ENCODE results near the gene INTS1. TPM values are rescaled to one million over a fixed set of nuclear protein-coding genes. Genes with fewer than 3 reads are reported as not detected.

Gene INTS1
- total and polyA plus RNA-seq, 3 donors from 2014 or later = 142 to 185 (median 142) TPM

GRCh38 chr7:1468643-1469298 is 35.4 kb downstream of the INTS1 start:
- H3K9me3 ChIP-seq = no peaks in the 10 kb centered on the region
- no peak for TF ChIP-seq POLR2A (IDR thresholded peaks at IDR 0.05)
- TF ChIP-seq, protein P1, sequence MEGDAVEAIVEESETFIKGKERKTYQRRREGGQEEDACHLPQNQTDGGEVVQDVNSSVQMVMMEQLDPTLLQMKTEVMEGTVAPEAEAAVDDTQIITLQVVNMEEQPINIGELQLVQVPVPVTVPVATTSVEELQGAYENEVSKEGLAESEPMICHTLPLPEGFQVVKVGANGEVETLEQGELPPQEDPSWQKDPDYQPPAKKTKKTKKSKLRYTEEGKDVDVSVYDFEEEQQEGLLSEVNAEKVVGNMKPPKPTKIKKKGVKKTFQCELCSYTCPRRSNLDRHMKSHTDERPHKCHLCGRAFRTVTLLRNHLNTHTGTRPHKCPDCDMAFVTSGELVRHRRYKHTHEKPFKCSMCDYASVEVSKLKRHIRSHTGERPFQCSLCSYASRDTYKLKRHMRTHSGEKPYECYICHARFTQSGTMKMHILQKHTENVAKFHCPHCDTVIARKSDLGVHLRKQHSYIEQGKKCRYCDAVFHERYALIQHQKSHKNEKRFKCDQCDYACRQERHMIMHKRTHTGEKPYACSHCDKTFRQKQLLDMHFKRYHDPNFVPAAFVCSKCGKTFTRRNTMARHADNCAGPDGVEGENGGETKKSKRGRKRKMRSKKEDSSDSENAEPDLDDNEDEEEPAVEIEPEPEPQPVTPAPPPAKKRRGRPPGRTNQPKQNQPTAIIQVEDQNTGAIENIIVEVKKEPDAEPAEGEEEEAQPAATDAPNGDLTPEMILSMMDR (IDR thresholded peaks at IDR 0.05) = no peak
- H3K36me3 ChIP-seq (ENCODE audit: low read depth, missing control alignments) = no peaks in the 10 kb centered on the region
- H3K27me3 ChIP-seq = no peaks in the 10 kb centered on the region
- DNase-seq = no peak
- intact Hi-C loops (cut with DNase I; ENCODE audit: low total_unique reads) = no loop called here
- WGBS, 2 donors = 80 to 89% methylated on average over 10 to 24 of the region's 24 CpGs
- H3K27ac ChIP-seq = no peak overlapping the region
- H3K4me1 ChIP-seq = no peaks in the 10 kb centered on the region
- H3K4me3 ChIP-seq = no peak overlapping the region

DNA sequence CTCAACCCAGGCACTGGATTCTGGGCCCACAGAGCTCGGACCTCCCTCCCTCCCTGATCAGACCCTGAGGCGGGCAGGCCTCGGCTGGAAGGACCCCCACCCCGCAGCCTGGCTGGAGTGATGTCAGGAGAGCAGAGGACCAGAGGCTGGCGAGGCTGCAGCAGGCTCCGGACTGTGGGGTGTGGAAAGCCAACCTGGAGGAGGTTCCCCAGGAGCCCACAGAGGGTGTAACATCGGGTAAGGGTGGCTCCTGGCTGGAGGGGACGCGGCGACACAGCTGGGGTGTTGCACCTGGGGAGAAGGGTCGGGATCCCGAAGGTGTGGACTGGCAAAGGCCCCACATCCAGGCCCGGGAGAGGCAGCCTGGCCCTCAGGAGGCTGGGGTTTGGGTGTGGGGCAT is 36.0 kb downstream of the INTS1 start:
- TF ChIP-seq POLR2A (IDR thresholded peaks at IDR 0.05) = no peak
- TF ChIP-seq, protein P1 (IDR thresholded peaks at IDR 0.05) = no peak
- Histone ChIP-seq H3K9me3 (no peaks in the 10 kb centered on the region), H3K4me3 (no peak overlapping the region), H3K4me1 (no peaks in the 10 kb centered on the region), H3K27me3 (no peaks in the 10 kb centered on the region), H3K36me3 (ENCODE audit: low read depth, missing control alignments) (no peaks in the 10 kb centered on the region), H3K27ac (no peak overlapping the region)
- intact Hi-C loops (cut with DNase I; ENCODE audit: low total_unique reads) = no loop called here
- no peak for DNase-seq
- WGBS, 2 donors = 89 to 91% methylated on average over 11 to 13 of the region's 13 CpGs

DNA sequence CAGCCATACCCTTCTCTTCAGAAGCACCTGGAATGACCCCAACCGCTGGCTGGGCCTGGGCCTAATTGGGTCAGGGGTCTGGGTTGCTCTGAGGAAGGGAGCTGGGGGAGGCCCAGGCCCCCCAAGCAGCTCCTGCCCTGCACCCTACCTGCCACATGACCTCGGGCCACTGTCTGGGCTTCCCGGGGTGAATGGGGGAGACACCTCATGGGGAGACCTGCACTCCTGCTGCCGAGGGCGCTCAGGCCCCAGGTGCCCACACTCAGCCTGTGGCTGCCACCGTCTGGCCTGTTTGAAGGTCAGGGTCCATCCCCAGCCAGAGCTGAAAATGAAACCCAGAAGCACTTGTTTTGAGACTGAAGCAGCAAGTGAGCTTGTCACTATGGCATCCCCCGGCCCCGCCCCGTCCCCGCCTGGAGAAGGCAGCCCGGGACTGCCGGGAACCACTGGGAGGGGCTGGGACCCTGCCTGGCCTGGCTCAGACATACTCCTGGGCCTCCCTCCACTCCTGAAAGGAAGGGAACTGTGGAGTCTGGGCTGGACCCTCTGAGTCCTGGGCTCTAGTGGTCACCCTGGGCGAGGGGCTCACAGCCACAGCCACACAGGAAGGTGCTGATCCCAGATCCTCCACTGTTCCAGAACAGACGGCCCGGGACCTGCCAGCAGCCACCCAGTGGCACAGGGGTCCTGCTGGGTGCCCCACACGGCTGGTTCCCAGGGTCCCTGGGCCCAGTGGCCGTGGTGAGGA is 37.5 kb downstream of the INTS1 start:
- H3K4me1 ChIP-seq = peaks cover under 1% of the 10 kb centered on the region
- no peaks in the 10 kb centered on the region for H3K27me3 ChIP-seq
- H3K9me3 ChIP-seq = no peaks in the 10 kb centered on the region
- intact Hi-C loops (cut with DNase I; ENCODE audit: low total_unique reads) = no loop called here
- H3K4me3 ChIP-seq = no peak overlapping the region
- no peaks in the 10 kb centered on the region for H3K36me3 ChIP-seq (ENCODE audit: low read depth, missing control alignments)
- WGBS, 2 donors = 52 to 100% methylated on average over 1 to 17 of the region's 17 CpGs
- peak; percentile 55 for DNase-seq
- H3K27ac ChIP-seq = no peak overlapping the region
- TF ChIP-seq POLR2A (IDR thresholded peaks at IDR 0.05) = no peak
- TF ChIP-seq, protein P1 (IDR thresholded peaks at IDR 0.05) = no peak

- no peaks in the 10 kb centered on the region for H3K27me3 ChIP-seq
- intact Hi-C loops (cut with DNase I; ENCODE audit: low total_unique reads) = no loop called here
- no peak overlapping the region for H3K27ac ChIP-seq
- H3K4me1 ChIP-seq = peaks cover 14% of the 10 kb centered on the region
- H3K36me3 ChIP-seq (ENCODE audit: low read depth, missing control alignments) = no peaks in the 10 kb centered on the region
- H3K9me3 ChIP-seq = no peaks in the 10 kb centered on the region
- no peak for DNase-seq
- 76 to 79% methylated on average over 9 to 12 of the region's 12 CpGs for WGBS, 2 donors
- TF ChIP-seq, protein P1 (IDR thresholded peaks at IDR 0.05) = no peak
- TF ChIP-seq POLR2A (IDR thresholded peaks at IDR 0.05) = no peak
- no peak overlapping the region for H3K4me3 ChIP-seq
These were observed 39.5 kb downstream of the INTS1 start for GRCh38 chr7:1464694-1465093.

Data from testis (tissue), 3 donors.